ENCODE data around the gene MTHFSD.

The MTHFSD gene

DNA sequence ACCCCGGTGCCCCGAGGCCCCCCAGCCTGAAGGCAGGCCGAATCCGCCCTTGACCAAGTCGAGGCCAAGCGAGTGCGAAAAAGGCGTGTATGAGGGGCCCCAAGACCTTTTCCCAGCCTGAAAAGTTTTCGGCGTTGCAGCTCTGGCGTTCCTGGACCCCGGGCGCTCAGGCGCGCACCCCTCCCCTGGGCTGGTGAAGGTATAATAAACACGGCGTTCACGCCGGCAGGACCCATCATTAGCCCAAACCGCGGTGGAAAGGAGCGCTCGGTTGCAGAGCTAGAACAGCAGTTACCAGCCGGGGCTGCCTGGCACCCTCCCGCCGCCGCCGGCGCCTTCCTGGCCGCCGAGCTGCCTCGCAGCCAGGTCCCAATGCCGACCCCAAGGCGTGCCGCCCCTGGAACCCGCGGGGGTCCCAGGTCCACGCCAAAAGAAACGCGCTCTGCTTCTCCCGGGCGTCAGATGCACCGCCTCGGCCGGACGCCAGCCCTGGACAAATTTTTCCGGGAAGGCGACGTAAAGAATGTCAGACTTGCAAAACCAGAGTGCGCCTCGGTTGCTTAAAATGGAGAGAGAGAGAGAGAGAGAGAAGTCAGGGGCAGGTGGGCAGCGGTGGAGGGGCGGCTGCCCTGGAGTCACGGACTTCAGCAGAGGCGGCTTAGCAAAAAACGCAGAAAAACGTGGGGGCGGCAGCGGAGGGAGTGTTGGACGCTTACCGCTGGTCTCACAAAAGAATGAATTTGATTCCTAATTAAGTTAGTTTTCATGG lies 56.2 kb downstream of the MTHFSD start:
- no peak for DNase-seq

DNA sequence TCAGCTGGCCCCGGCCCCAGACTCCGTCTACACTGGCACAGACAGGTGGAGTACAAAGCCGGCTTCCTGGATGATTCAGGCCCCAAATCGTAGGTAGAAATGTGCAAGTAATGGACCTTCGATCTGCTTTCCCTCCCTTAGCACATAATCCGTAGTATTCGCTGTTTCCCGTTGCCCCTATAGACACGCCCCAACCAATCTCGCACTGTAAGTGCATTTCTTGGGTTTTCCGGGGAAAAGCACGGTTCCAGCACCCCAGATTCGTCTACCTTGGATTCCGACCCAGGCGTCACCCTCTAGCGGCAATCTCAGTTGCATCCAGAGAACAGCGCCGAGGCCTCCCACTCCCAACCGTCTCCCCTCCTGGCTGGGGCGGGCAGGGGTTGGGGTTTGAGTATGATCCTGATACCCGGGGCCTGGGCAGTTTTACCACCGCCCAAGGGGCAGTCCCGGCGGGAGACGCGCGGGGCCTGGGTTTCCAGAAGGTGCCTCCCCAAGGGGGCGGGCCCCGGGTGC lies 56.8 kb downstream of the MTHFSD start:
- no peak for DNase-seq

GRCh38 chr16:86497551-86498021 lies 57.4 kb downstream of the MTHFSD start:
- DNase-seq = no peak

GRCh38 chr16:86496929-86497461 lies 58.0 kb downstream of the MTHFSD start:
- DNase-seq = no peak

DNA sequence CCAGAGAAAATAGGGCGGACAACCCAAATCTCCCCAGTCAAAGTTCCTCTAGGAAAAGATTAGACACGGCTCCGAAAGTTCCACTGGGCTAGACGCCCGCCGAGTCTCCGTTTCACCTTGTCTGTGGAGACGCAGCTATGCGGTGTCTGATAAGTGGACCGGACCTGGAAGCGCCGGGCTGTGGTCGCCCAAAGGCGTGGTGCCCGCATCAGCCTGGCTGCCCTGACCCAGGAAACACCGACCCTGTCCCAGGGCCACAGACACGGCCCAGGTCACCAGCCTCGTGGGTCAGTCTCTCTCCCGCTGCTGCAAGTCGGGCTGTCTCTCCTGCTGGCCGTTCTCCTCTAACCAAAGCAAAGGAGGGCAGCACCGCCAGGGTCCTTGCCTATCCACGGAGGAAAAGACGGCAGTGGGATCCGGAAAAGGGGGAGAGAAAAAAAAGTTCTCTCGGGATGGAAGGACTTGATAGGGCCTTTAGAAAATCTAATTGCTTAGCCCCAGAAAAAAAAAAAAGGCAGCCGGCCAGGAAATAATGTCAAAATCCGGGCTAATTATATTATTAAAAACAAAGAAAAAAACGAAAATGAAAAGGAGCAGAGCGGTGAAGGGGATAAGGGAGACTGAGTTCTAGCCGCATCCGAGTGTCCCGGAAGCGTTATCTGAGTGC lies 58.6 kb downstream of the MTHFSD start:
- DNase-seq = no peak

- DNase-seq = no peak
These were observed 59.2 kb downstream of the MTHFSD start for GRCh38 chr16:86495756-86496261.

DNA sequence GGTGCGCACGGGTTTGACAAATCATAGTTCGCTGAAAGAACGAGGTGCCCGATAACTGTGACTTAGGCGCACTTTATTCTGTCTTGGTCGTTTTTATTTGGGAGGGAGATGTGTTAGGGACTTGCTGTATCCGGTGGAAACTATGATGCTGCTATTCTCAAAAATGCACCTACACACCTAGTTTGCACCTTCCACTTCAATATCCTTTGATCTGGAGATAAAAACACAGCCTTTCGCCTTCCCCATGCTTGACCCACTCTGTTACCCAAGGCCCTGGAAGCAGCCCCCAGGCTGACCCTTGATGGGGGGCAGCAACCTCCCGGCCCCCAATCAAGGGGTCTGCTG lies 59.7 kb downstream of the MTHFSD start:
- no peak for DNase-seq

GRCh38 chr16:86494565-86495356 lies 60.3 kb downstream of the MTHFSD start:
- DNase-seq = no peak

DNA sequence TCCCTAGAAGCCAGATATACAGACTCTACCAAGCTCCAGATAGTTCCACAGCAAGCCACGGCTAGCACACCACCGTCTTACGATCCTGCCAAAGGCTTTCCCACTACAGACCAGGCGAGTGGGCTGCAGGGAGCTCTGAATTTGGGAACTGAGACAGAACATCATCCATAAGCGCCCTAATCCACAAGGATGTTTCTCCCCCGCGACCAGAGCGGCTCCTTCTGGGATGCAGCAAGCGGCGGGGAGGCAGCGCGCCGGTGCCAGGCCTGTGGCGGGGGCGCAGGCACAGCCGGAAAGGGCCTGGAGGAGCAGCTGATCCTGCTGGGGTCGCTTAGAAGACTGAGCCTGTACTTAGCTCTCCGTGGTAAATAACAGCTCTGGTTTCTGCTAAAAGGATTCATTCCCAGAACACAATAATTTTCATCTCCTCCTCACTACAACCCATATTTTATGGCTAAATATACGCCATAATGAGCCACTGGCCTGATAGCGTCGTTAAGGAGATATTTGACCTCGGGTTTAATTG lies 60.9 kb downstream of the MTHFSD start:
- no peak for DNase-seq

- DNase-seq = no peak
These were observed 61.9 kb downstream of the MTHFSD start for GRCh38 chr16:86492961-86493629.

- no peak for DNase-seq
These were observed 62.6 kb downstream of the MTHFSD start for GRCh38 chr16:86492267-86492960.

DNA sequence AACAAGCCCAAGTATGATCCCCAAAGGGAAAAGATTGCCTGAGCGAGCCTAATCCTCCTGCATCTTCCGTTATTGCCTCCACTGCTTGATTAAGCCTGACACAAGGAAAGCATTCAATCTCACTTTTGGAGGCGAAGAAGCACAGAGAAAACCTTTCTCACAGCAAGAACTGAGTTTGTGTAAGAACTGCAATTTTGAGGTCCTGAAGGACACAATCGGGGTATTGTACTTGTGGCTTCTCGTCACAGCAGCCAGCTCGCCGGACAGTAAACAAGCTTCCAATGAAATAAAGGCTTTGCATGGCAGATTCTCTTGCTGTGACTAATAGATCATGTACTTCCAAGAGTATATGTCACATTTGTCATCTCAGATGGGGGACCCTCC lies 63.4 kb downstream of the MTHFSD start:
- DNase-seq = no peak

- DNase-seq = no peak
These were observed 64.0 kb downstream of the MTHFSD start for GRCh38 chr16:86490859-86491639.

DNA sequence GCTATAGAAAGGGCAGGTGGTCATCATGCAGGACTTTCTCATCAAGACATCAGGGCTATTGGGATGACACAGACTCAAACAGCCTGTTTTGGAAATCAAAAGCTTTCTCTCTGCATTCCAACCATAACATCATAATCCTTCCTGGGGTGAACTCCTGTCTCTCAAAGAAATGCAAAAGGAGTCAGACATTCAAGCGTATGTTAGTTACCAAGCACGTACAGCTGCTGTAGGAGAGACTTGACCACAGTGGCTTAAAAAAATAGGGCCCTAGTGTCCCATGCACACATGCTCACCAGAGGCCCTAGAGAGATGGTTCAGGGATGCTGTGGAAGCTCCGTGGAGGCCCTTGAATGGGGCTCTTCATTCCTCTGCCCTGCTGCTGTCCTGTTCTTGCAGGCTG lies 69.3 kb downstream of the MTHFSD start:
- no peak for DNase-seq

DNA sequence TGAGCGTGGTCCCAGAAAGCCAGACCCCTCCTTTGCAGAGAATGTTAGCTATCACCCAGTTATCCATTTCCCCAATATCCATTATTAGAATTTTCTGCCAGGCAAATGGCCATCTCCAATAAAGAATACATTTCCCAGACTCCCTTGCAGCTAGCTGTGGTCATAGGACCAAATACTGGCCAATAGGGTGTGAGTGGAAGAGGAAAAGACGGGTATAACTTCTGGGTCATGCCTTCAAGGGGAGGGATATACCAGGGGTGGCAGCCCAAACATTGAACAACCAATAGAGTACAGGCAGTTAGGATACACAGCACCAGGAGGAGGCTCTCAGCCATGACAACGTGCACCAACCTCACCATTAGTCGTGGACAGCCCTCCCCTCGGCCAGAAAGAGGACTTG lies 70.8 kb downstream of the MTHFSD start:
- no peak for DNase-seq

- no peak for DNase-seq
These were observed 73.4 kb downstream of the MTHFSD start for GRCh38 chr16:86481607-86482006.

DNA sequence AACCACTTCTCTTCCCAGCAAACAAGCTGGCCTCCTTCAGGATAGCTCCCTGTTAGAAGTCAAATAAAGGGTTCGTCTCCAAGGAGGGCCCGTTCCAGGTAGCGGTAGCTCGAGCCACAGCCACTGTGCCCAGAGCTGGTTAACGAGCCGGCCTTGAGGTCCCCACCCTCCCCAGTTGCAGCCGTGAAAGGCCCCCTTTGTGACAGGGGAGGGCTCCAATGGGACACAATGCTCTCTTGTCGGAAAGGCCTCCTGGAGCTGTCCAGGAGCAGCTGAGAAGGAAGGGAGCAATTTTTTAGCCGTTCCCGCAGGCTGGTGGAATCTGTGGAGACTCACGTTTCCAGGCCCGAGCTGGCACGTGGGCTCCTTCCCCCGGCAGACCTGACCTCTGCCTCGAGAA lies 74.6 kb downstream of the MTHFSD start:
- DNase-seq = no peak
